ENCODE data around the gene AXIN1.

The AXIN1 gene

DNA sequence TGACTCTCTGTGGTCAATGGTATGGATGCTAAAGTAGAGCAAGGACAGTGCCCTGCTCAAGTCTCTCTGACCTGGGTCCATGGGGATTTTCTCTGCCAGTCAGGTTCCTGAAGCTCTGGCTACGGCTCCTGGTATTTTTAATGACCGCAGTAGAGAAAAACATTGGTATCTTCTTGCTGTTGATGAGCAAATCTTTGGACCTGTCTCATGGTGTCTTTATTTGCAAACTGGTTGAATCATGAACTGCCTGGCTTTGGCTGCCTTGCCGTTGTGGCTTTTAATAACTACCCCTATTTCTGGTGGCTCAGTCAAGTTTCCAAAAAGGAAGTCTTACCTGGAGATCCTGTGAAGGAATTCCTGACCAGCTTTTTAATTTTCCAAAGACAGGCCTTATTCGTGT lies 109.2 kb downstream of the AXIN1 start:
- TF ChIP-seq, protein P1, sequence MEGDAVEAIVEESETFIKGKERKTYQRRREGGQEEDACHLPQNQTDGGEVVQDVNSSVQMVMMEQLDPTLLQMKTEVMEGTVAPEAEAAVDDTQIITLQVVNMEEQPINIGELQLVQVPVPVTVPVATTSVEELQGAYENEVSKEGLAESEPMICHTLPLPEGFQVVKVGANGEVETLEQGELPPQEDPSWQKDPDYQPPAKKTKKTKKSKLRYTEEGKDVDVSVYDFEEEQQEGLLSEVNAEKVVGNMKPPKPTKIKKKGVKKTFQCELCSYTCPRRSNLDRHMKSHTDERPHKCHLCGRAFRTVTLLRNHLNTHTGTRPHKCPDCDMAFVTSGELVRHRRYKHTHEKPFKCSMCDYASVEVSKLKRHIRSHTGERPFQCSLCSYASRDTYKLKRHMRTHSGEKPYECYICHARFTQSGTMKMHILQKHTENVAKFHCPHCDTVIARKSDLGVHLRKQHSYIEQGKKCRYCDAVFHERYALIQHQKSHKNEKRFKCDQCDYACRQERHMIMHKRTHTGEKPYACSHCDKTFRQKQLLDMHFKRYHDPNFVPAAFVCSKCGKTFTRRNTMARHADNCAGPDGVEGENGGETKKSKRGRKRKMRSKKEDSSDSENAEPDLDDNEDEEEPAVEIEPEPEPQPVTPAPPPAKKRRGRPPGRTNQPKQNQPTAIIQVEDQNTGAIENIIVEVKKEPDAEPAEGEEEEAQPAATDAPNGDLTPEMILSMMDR (IDR thresholded peaks at IDR 0.05; ENCODE audit: extremely low read depth, insufficient read depth, missing control alignments) = no peak
- DNase-seq (ENCODE audit: low spot score) = no peak
- in situ Hi-C loops (cut with MboI; ENCODE audit: low pct_unique_long_range_greater_than_20kb, low sequenced_read_pairs, unreplicated experiment) = no loop called here

DNA sequence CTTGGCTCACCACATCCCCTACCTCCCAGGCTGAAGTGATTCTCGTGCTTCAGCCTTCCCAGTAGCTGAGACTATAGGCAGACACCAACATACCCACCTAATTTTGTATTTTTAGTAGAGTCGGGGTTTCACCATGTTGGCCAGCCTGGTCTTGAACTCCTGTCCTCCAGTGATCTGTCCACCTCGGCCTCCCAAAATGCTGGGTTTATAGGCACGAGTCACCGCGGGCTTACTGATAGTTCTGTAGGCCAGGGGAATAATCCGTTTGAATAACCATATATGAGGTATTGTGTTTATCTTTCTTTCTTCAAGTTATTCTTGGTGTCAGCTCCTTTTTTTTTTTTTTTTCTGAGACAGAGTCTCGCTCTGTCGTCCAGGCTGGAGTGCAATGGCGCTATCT lies 110.2 kb downstream of the AXIN1 start:
- TF ChIP-seq, protein P1 (IDR thresholded peaks at IDR 0.05; ENCODE audit: extremely low read depth, insufficient read depth, missing control alignments) = no peak
- in situ Hi-C loops (cut with MboI; ENCODE audit: low pct_unique_long_range_greater_than_20kb, low sequenced_read_pairs, unreplicated experiment) = no loop called here
- DNase-seq (ENCODE audit: low spot score) = no peak

DNA sequence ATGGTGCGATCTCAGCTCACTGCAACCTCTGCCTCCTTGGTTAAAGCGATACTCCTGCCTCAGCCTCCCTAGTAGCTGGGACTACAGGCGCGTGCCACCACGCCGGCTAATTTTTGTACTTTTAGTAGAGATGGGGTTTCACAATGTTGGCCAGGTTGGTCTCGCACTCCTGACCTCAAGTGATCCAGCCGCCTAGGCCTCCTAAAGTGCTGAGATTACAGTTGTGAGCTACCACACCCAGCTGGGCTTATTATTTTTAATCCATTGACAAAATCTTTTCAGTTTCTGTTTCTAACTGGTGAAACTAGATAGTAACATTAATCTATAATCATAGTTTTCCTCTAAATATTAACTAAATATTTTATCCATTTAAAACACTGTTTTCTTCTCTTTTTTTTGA lies 112.0 kb downstream of the AXIN1 start:
- TF ChIP-seq, protein P1 (IDR thresholded peaks at IDR 0.05; ENCODE audit: extremely low read depth, insufficient read depth, missing control alignments) = no peak
- in situ Hi-C loops (cut with MboI; ENCODE audit: low pct_unique_long_range_greater_than_20kb, low sequenced_read_pairs, unreplicated experiment) = no loop called here
- peak; percentile 2 for DNase-seq (ENCODE audit: low spot score)

DNA sequence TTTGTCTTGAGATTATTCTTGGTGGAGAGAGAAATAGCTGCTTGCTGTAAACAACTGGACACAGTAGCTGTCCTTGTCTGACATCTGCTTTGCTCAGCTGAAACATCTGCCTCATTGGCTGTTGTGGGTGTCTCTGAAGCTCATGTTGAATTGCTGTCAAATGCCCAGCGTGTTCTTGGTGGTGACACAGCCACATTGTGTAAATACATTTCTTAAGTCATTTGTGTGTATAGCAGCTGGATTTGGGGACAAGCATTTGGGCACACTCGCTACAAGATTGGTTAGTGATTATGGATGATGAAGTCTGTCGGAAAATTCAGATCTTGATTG lies 112.6 kb downstream of the AXIN1 start:
- DNase-seq (ENCODE audit: low spot score) = peak; percentile 31
- TF ChIP-seq, protein P1 (IDR thresholded peaks at IDR 0.05; ENCODE audit: extremely low read depth, insufficient read depth, missing control alignments) = no peak
- in situ Hi-C loops (cut with MboI; ENCODE audit: low pct_unique_long_range_greater_than_20kb, low sequenced_read_pairs, unreplicated experiment) = no loop called here
